HG03432 (cell line): ENCODE measurements around the gene BFSP1.

Source experiments
- ATAC-seq: cut with Tn5 transposase; IDR thresholded peaks from one replicate; pipeline ENCODE4 v1.9.1; 2021; ENCODE audit warnings: mild to moderate bottlenecking, moderate library complexity; ENCODE audit not compliant: unreplicated experiment

BFSP1 gene

DNA sequence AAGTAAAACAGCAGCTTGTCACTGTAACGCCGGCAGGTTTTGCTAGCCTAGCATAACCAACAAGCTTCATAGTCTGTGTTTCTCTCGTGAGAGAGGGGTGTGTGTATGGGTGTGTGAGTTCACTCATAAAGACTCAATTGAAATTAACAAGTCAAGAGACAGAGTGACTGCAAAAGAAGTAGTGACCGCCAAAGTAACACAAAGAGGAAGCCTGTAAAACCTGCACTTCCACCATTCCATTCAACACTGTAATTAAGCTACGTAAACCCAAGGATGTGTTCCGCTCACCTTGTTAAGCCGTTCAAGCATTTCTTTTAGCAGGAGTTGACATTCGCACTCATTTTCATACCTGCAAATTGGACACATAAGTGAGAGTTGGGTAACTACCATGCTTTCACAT, 6.6 kb downstream of the BFSP1 start:
- ATAC-seq = no peak

DNA sequence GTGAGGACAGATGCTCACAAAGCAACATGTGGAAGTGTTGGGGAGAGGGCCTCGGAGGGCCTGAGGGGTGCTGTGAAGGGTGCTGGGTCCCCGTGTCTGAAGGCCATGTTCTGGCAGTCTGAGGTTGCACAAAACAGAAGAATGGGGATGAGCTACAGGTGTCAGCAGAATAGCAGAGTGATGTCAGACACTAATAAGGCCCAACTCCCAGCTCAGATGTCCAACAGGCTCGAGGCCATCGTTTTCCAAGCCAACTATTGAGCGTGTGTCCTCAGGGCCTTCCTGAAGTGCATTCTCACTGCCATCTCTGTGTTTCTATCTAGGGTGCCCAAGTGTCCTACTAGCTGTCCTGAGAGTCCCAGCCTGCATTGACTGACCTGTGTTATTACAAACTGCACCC, 7.9 kb downstream of the BFSP1 start:
- no peak for ATAC-seq

DNA sequence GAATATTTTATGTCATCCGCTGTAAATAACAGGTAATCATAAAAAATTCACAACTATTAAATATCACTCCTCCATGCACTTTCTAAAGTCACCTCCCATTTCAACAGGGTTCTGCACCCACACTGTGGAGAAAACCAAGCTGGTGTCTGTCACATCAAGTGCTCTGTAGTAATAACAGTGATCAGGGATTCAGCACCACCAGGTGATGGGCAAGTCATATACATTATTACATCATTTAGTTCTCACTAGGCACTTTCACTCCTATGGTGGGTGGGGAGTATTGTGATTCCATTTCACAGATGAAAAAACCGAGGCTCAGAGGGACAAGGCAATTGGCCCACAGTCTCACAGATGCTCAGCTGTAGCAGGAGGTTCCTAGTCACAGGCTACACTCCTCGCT, 8.7 kb downstream of the BFSP1 start:
- no peak for ATAC-seq

DNA sequence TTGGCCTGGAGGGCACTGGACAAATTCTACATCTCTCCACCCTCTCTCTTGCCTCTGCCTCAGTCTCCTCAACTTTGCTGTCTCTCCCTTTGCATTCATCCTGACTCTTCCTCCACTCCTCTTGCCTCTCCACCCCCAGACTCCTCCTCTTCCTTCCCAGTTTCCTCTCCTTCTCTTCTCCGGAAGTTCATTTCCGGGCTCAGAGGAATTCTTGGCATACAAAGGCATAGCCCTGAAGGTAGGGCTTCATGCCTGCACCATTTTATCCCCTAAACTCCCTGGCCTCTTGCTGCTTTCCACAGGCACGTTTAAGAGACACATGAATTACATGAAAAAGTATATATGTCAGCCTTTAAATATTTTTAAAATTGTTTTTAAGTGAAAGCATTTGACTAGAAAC, 10.6 kb downstream of the BFSP1 start:
- ATAC-seq = no peak

DNA sequence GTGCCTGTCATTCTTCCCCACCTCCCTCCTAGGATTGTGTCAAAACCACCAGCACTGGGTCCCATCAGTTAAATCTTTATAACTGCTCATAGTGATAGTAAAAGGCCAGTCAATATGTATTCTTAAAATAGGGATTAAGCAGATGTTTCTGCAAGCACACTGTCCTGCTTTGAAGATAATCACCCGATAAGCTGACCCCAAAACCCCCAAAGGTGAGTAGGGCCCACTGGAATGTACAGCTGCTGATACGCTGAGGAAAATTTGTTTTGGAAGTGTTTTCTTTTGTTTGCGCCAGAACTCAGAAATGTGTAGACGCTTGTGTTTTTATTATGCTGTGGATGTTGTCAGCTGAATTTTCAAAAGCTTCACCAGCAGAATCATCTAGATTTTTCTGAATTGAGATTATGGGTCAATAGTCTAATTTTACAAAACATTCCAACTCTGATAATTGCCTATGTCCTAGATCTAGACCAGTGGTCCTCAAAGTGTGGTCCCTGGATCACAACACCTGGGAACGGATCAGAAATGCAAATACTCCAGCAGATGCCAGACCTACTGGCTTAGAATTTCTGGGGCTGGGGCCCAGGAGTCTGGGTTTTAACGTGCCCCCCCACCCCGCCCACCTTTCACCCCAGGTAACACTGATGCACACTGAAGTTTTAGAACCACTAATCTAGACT, 11.4 kb downstream of the BFSP1 start:
- ATAC-seq = no peak

DNA sequence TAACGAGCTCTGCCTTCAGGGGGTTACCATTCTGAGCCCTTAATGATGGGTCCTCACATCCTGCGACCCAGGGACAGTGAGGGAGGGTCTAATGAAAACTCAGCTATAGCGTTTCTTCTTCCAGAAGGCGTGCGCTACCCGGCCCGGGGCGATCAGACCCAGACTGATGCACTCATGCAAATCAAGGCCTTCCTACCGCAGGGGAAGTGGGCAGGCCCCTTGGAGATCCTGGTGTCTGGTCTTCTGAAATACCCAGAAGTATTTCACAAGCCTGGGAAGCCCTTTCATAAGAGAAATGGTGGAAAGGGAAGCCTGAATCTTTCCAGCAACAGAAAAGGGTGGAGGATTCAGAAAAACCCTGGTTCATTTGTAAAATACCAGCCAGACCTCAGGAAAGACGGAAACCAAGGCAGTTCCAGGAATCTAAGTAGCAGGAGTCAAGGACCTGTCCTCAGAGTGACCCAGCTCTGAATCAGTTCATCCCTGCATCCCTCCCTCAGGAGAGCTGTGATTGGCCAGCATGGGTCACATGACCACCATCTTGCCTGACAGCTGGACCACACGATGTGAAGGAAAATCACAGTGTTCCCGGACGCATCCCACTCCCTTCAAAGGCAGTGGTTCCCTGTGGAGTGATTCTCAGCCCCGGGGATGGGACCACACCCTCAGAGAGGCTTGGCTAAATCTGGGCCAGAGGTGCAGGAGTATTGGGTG, 12.7 kb downstream of the BFSP1 start:
- ATAC-seq = no peak

DNA sequence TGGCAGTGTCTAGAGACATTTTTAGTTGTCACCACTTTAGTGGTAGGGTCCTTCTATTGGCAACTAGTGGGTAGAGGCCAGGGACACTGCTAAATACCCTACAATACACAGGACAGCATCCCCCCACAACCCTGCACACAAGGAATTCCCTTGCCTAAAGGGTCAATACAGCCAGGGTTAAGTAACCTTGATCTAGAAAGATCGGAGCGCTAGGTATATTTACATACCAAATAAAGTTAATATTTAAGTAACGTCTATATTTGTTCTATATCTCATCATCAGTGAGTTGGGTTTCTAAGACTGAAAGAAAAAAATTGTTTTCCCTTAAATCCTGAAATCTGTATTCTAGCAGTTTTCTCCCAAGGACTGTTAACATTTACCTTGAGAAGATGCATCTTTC, 16.1 kb downstream of the BFSP1 start:
- no peak for ATAC-seq

DNA sequence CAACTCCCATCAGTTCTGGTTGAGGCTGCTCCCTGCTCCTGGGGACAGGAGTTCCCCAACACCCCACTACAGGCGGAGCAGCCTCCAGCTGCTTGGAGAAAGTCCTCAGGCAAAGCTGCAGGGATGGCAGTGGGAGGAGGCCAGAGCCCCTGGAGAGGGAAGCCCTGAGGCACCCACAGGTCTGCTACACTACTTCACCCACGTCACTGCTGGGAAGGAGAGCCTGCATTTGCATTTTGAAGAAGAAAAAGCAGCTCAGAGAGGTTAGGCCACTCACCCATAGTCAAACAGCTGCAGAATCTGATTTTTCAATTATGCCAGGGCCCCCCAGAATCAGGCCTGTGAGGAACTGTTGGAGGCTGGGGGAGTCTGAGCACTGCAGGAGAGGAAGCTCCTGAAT, 17.2 kb downstream of the BFSP1 start:
- ATAC-seq = no peak

DNA sequence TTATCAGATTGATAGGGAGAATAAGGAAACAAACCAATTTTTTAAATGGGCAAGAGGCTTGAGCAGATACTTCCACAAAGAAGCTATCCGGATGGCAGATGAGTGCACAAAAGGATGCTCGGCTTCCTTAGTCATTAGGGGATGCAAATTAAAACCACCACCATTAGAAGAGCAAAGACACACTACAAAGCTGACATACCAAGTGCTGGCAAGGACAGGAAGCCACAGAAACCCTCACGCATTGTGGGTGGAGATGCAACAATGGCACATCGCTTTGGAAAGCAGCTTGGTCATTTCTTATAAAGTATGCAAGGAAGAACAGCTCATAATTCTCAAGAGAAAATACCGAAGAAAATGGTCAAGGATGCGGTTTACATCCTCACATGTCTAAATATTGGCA, 19.8 kb downstream of the BFSP1 start:
- ATAC-seq = no peak

DNA sequence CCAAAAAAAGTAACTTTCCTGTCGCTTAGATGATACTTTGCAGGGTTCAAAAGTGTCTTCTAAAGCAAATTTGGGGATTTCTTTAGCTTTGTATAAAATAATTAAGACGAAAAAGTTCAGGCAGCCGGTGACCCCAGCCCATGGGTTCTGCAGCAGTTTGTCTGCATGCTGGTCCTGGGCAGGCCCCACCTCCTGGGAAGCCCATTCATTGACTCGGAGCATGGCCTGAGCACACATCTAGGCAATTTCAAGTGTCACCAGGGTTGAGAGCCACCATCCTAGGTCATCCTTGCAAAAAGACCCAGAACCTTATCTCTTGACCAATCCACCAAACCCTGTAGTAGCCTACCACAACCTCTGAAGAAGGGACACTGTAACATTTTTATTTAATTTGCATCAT, 20.6 kb downstream of the BFSP1 start:
- no peak for ATAC-seq

DNA sequence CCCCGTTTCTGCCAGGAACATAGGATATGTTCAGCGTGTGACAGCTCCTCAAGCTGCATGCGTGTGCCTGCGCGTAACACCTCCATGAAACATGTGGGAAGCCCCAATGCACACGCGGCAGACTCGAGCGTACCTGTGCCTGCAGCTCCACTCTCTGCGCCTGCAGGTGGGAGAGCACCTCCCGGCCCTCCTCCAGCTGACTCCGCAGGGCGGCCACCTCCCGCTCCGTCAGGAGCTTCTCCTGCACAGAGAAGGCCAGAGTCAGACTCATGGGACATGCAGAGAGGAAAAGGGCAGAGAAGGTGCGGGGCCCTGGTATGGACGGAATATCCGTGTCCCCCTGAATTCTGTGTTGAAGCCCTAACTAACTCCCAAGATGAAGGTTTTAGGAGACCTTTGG, 22.4 kb downstream of the BFSP1 start:
- no peak for ATAC-seq

DNA sequence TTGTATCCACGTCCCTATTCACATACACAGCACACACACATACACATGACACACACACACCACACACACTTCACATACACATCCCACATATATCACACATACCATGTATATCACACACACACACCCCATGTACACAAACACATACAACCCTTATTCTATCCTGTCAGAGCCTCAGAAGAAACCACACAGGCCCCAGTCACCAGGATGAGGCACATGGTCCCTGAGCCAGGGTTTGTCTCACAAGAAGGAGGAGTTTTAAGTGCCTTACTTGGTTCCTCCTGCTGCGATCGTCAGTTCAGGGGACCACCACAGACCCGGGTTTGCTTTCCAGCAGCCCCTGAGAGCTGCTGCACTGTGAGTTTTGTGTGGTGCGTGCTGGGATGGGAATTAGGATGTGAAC, 23.6 kb downstream of the BFSP1 start:
- no peak for ATAC-seq

DNA sequence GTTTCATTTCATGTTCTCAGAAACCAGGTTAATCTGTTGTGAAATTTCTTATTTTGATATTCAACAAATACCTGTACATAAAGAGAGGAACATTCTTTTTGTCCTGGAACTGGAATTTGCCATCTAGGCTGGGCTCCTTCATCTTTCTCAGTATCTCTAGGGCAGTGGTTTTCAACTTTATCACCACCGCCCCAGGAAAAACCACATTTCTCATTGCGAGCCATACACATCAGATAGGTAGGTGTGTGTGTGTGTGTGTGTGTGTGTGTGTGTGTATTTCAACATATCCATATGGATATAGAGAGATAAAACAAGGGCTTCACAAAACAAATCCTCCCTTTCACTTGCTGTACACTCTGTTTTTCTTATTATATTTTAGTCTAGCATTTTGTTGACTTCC, 24.1 kb downstream of the BFSP1 start:
- no peak for ATAC-seq

DNA sequence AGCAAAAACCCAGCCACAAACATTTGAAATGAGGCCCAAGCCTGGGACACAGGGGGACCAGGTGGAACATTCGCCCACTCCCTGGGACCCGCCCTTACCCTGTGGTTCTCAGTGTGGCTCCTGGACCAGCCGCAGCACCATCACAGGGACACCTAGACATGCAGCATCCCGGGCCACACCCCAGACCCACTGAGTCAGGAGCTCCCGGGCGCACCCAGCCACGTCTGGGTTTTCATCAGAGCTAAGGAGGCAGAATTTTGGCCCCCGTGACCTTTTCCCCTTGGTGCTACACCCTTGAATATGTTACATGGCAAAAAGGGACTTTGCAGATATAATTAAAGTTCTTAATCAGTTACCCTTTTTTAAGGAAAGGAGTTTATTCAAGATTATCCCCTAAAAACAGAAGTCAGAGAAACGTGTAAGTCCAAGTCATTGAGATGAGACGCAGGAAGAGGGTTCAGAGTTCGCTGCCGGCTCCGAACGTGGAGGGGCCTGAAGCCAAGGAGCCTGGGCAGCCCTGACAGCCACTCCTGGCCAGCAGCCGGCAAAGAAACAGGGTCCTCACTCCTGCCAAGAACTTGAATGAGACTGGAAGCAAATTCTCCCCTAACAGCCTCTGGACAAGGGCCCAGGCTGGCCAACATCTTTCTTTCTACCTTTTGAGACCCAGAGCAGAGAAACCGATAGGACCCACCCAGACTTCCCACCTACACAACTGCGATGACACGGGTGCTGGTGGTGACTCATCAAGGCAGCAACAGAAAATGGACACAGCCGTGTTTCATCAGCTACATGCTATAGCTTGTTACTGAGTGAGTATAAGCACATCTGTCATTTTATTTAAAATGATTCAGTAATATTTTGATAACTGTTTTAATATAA, 25.3 kb downstream of the BFSP1 start:
- no peak for ATAC-seq

DNA sequence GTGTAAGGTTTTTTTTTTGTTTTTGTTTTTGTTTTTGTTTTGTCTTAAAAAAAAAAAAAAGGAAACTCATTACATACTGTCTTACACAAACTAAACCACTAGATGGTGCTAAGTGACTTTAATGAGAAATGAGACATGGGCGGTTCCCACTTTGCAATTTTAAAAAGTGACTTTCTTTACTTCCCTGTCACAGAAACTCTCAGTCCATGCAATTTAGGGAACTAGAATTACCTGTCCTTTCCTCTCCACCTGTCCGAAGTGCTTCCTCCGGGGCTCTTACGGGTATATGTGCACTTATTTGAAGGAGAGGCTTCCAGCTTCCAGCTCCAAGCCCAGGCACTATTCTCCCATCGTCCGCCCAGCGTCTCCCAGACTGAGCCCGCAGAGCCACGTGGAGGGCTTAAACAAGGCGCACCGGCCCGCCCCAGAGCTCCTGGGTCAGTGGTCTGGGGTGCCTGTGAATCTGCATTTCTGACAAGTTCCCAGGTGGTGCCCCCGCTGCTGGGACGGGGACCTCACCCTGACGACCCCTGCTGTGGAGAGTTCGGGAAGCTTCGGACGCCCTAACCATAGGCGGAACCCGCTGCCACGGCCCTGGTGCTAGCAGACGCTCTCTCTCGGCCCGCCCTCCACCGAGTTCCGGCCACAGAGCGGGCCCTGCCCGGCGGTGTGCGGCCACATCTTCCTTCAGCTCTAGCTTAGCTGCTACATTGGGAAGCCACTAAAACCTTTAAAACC, 26.1 kb downstream of the BFSP1 start:
- ATAC-seq = peak; percentile 74

DNA sequence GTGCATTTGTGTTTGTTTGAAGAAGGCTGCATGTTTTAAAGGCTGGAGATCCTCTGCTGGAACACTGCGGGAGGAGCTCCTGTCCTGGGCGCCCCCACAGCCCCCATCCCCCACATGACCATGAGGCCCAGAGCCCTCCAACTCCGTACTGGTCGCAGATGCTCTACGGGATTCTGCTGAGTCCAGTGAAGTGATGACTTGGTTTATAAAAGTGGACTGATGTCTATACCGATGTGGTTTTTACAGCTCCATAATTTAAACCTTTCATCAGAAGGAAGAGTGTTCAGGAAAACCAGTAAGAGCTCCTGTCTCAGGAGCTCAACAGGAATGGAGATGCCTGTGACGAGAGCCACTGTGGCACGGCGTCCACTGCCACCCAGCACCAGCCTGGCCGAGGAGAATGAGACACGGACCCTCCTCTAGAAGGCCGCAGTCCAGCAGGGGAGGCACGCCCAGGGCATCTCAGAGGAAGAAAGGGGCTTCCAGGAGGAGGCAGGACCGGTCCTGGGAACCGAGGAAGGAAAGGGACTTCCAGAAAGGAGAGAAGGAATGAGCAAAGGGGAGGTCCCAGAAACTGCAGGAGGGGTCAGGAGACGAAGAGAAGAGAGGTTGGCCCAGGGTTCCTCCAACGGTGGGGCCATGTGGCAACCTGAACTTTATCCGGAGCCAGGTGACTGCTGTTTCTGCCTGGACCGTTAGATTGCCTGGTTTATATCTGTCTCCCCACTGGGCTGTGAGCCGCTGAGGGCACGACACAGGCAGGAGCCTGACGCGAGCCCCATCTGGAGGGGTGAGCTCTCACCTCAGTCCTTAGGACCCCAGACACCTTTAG, 26.9 kb downstream of the BFSP1 start:
- ATAC-seq = peak; percentile 16

DNA sequence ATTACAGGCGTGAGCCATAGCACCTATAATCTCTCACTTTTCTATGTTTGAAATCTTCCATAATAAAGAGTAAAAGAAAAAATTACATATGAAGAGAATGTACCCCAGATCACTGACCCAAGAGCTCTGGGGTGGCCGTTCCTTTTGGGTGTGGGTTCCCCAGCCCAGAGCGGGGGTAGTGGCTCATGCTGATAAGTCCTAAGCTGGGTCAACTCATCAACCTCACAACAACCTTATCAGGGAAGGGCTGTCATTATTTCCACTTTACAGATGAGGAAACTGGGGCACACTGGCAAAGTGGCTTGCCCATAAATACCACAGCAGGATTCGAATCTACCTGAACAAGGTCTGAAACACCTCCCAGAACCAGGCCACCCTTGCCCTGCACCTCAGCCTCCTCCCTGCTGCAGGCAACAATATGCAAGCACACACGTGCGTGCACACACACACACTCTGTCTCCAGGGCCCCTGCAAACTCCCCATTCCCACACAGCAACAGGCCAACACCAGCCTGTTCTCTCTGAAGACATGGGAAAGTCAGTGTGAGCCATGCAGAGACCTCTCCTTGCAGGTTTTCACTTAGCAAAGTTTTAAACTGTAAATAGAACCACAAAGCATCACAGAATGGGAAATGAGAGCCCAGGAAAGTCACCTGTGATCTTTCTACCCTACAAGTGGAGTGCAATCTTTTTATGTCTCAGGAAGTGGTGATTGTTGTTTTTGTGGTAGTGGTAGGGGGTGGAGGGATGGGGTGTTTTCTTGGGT, 27.7 kb downstream of the BFSP1 start:
- no peak for ATAC-seq

DNA sequence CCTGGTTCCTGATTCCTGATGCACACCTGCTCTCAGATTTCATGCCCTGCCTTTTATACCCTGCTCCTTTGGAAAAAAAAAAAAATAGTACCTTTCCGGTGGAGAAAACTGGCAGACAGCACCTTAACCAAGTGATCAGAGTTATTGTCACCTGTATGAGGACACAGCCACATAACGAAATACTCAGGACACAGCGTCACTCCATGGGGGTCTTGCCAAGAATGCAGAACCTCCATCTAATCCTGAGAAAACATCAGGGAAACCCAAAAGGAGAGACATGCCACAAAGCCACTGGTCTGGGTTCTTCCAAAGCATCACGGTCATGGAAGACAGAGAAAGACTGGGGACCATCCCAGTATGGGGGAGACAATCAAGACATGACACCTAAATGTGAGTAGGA, 29.1 kb downstream of the BFSP1 start:
- ATAC-seq = no peak

DNA sequence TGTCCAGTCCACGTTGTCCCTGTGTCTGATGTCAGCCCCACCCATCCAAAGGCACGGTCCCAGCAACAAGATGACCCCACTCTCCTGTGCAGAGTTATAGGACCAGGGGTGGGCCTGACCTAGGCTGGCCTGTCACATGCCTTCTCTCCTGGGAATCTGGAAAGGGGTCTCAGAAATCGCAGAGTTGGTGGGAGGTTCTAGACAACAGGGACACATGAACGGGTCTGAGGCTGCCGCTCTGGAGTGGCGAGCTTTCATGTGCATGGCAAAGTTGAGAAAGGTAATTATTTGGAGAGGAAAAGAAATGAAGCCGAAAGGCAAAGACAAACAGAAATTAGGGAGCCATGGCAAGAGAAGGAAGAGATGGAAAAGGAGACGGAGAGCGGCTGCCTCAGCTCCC, 29.5 kb downstream of the BFSP1 start:
- ATAC-seq = no peak

DNA sequence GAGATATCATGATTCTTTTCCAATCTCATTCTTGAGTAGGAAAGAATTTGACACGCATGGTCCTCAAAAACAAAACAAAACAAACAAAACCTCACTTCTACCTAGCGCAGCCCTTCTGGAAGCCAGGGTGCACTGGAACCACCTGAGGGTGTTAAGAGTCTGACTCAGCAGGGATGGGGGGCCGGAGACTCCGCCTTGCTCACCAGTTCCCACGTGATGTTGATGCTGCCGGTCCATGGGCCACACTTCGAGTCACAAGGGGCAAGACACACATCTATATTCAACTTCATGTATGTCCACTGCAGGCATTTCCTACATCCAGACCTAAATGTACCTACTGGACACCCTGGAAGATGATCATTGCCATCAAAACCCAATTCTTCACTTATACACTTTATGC, 30.4 kb downstream of the BFSP1 start:
- ATAC-seq = no peak
